ENCODE data around the gene PHTF2.
A peak's percentile ranks its signal among the peaks of the same experiment; 100 is the strongest.

The PHTF2 gene

GRCh38 chr7:77791336-77791735 lies 7.2 kb upstream of the PHTF2 start:
- no peak for DNase-seq (ENCODE audit: low read depth)
- H3K4me3 ChIP-seq (ENCODE audit: low read depth, low read length), result no peak overlapping the region

- H3K4me3 ChIP-seq (ENCODE audit: low read depth, low read length), result no peak overlapping the region
- no peak for DNase-seq (ENCODE audit: low read depth)
Measured at GRCh38 chr7:77791956-77792355, 6.6 kb upstream of the PHTF2 start.

- DNase-seq (ENCODE audit: low read depth), result no peak
- H3K4me3 ChIP-seq (ENCODE audit: low read depth, low read length), result no peak overlapping the region
Measured at GRCh38 chr7:77794000-77794399, 4.6 kb upstream of the PHTF2 start.

GRCh38 chr7:77796109-77796508 lies 2.5 kb upstream of the PHTF2 start:
- DNase-seq (ENCODE audit: low read depth), result no peak
- no peak overlapping the region for H3K4me3 ChIP-seq (ENCODE audit: low read depth, low read length)

- peak overlapping the region; percentile 86 for H3K4me3 ChIP-seq (ENCODE audit: low read depth, low read length)
Measured at GRCh38 chr7:77796960-77797359, 1.6 kb upstream of the PHTF2 start.

GRCh38 chr7:77797734-77798393 lies 709 bp upstream of the PHTF2 start:
- no peak for DNase-seq (ENCODE audit: low read depth)

More at GRCh38 chr7:77796960-77797359, 1.6 kb upstream of the PHTF2 start:
- DNase-seq (ENCODE audit: low read depth), result no peak

GRCh38 chr7:77799078-77799964 lies 748 bp downstream of the PHTF2 start:
- H3K4me3 ChIP-seq (ENCODE audit: low read depth, low read length), result peak overlapping the region; percentile 86
- no peak for DNase-seq (ENCODE audit: low read depth)

More at GRCh38 chr7:77797734-77798393, 709 bp upstream of the PHTF2 start:
- H3K4me3 ChIP-seq (ENCODE audit: low read depth, low read length), result peak overlapping the region; percentile 86

- DNase-seq (ENCODE audit: low read depth), result no peak
Measured at GRCh38 chr7:77800158-77800557, 1.6 kb downstream of the PHTF2 start.

GRCh38 chr7:77800730-77801129 lies 2.2 kb downstream of the PHTF2 start:
- no peak for DNase-seq (ENCODE audit: low read depth)
- H3K4me3 ChIP-seq (ENCODE audit: low read depth, low read length), result no peak overlapping the region

More at GRCh38 chr7:77800158-77800557, 1.6 kb downstream of the PHTF2 start:
- no peak overlapping the region for H3K4me3 ChIP-seq (ENCODE audit: low read depth, low read length)

- no peak for DNase-seq (ENCODE audit: low read depth)
Measured at GRCh38 chr7:77802557-77803405, 4.2 kb downstream of the PHTF2 start.

GRCh38 chr7:77806425-77806824 lies 7.9 kb downstream of the PHTF2 start:
- DNase-seq (ENCODE audit: low read depth), result no peak
- no peak overlapping the region for H3K4me3 ChIP-seq (ENCODE audit: low read depth, low read length)

More at GRCh38 chr7:77802557-77803405, 4.2 kb downstream of the PHTF2 start:
- H3K4me3 ChIP-seq (ENCODE audit: low read depth, low read length), result no peak overlapping the region

- no peak overlapping the region for H3K4me3 ChIP-seq (ENCODE audit: low read depth, low read length)
- no peak for DNase-seq (ENCODE audit: low read depth)
Measured at GRCh38 chr7:77808517-77808916, 9.9 kb downstream of the PHTF2 start.

GRCh38 chr7:77811516-77812289 lies 13.1 kb downstream of the PHTF2 start:
- no peak overlapping the region for H3K4me3 ChIP-seq (ENCODE audit: low read depth, low read length)

GRCh38 chr7:77812290-77812685 lies 13.7 kb downstream of the PHTF2 start:
- H3K4me3 ChIP-seq (ENCODE audit: low read depth, low read length), result no peak overlapping the region
- no peak for DNase-seq (ENCODE audit: low read depth)

More at GRCh38 chr7:77811516-77812289, 13.1 kb downstream of the PHTF2 start:
- DNase-seq (ENCODE audit: low read depth), result no peak

GRCh38 chr7:77813180-77813579 lies 14.6 kb downstream of the PHTF2 start:
- no peak for DNase-seq (ENCODE audit: low read depth)
- no peak overlapping the region for H3K4me3 ChIP-seq (ENCODE audit: low read depth, low read length)

GRCh38 chr7:77819021-77819420 lies 20.4 kb downstream of the PHTF2 start:
- no peak overlapping the region for H3K4me3 ChIP-seq (ENCODE audit: low read depth, low read length)
- no peak for DNase-seq (ENCODE audit: low read depth)

- H3K4me3 ChIP-seq (ENCODE audit: low read depth, low read length), result no peak overlapping the region
- DNase-seq (ENCODE audit: low read depth), result no peak
Measured at GRCh38 chr7:77820967-77821366, 22.4 kb downstream of the PHTF2 start.

GRCh38 chr7:77822269-77822668 lies 23.7 kb downstream of the PHTF2 start:
- no peak overlapping the region for H3K4me3 ChIP-seq (ENCODE audit: low read depth, low read length)
- DNase-seq (ENCODE audit: low read depth), result no peak

- no peak for DNase-seq (ENCODE audit: low read depth)
- no peak overlapping the region for H3K4me3 ChIP-seq (ENCODE audit: low read depth, low read length)
Measured at GRCh38 chr7:77823787-77824186, 25.2 kb downstream of the PHTF2 start.
